Sigmoid colon (tissue), 7 donors: ENCODE results near the gene LCN2. TPM values are rescaled to one million over a fixed set of nuclear protein-coding genes. Genes with fewer than 3 reads are reported as not detected.
"Not testable (repeated sequence)": the region's sequence is repeated elsewhere in the genome, so short reads cannot be mapped to it uniquely, and the experiment has no call there.

Experiments
- DNase-seq: peaks from one replicate; pipeline ENCODE4 v3.0.0-alpha.2; 2019
- H3K27ac ChIP-seq, 4 donors: fragments of 200-600 bp; sonication (generic); one replicate each; pipeline ENCODE4 v1.5.1; 2016 to 2019; ENCODE audit warnings: mild to moderate bottlenecking in 1 of 4
- H3K27me3 ChIP-seq, 3 donors: fragments of 200-600 bp; sonication (generic); one replicate each; pipeline ENCODE4 v1.5.1; 2019; ENCODE audit warnings: mild to moderate bottlenecking in 1 of 3
- H3K36me3 ChIP-seq, 4 donors: fragments of 200-600 bp; sonication (generic); one replicate each; pipeline ENCODE4 v1.5.1; 2016 to 2019
- H3K4me1 ChIP-seq, 4 donors: fragments of 200-600 bp; sonication (generic); one replicate each; pipeline ENCODE4 v1.5.1; 2017 to 2019
- H3K4me3 ChIP-seq, 4 donors: fragments of 200-600 bp; sonication (generic); one replicate each; pipeline ENCODE4 v1.5.1; 2017 to 2019; ENCODE audit warnings: mild to moderate bottlenecking in 2 of 4, moderate library complexity in 1 of 4
- H3K9me3 ChIP-seq, 4 donors: fragments of 200-600 bp in 3 of 4; sonication (generic) in 3 of 4; one replicate each; pipeline versions ENCODE4 v1.5.1 to v1.6.1; 2013 to 2019
- EP300 ChIP-seq, 4 donors: sonication (generic); formaldehyde crosslinking; IDR thresholded peaks; one replicate each; pipeline ENCODE4 v1.6.1; 2017; ENCODE audit warnings: antibody characterized with exemption in 4 of 4
- POLR2A ChIP-seq, 2 donors: fragments of 450-650 bp; IDR thresholded peaks; one replicate each; pipeline ENCODE4 v1.6.1; 2016; ENCODE audit warnings: antibody characterized with exemption in 2 of 2, mild to moderate bottlenecking in 2 of 2, moderate library complexity in 2 of 2
- POLR2AphosphoS5 ChIP-seq, 4 donors: sonication (generic); formaldehyde crosslinking; IDR thresholded peaks; one replicate each; pipeline ENCODE4 v1.6.1; 2017; ENCODE audit warnings: antibody characterized with exemption in 4 of 4
- WGBS, 2 donors: extraction: QIAGEN DNeasy Blood & Tissue Kit; methylation state at CpG; one replicate each; pipeline ENCODE4 v1.1.7; 2013; 5-methylcytosine and 5-hydroxymethylcytosine counted together
- intact Hi-C: fragments of 100-400 bp; cut with DNase I; formaldehyde crosslinking; loops from one replicate; pipeline ENCODE4 v1.15.1; 2023
- polyA plus RNA-seq, 3 donors: library from polyadenylated mRNA; stranded (reverse); fragments of 200-250 nt; gene quantifications; one replicate each; pipeline ENCODE4 v1.2.3, GENCODE V29; 2013
- total RNA-seq, 4 donors: library from RNA; depleted of rRNA; stranded (reverse); fragments of >200 nt; gene quantifications; one replicate each; pipeline ENCODE4 v1.1.0, GENCODE V29; 2016
- TF ChIP-seq, protein P1 (sequence below), 4 experiments: fragments of 450-650 bp in 3 of 4; fragments of 200-600 bp in 1 of 4; IDR thresholded peaks; one replicate each; pipeline ENCODE4 v1.5.1; 2016 to 2019; ENCODE audit warnings: antibody characterized with exemption in 4 of 4, mild to moderate bottlenecking in 3 of 4, moderate library complexity in 2 of 4
- donor health status: healthy with polysubstance abuse.
- donor health status: Bipolar disorder and iron deficiency.
- donor health status: healthy.

Gene LCN2
- total and polyA plus RNA-seq, 7 donors = 9.6 to 1,818 (median 79.8) TPM; not detected in 4

DNA sequence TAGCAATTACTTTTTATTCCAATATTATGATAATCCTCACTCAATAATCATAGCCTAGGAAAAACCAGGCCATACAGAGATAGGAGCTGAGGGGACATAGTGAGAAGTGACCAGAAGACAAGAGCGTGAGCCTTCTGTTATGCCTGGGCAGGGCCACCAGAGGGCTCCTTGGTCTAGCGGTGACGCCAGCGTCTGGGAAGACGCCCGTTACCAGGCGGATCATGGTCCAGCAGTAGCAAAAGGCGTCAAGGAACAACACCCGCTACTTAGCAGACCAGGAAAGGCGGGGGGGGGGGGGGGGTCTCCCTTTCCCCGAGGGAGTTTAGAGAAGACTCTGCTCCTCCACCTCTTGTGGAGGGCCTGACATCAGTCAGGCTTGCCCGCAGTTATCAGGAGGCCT, 32.2 kb downstream of the LCN2 start:
- H3K4me3 ChIP-seq, H3K9me3 ChIP-seq, H3K27me3 ChIP-seq, intact Hi-C loops, H3K4me1 ChIP-seq: not testable (repeated sequence)
- peak; percentile 85 for DNase-seq
- TF ChIP-seq, protein P1, sequence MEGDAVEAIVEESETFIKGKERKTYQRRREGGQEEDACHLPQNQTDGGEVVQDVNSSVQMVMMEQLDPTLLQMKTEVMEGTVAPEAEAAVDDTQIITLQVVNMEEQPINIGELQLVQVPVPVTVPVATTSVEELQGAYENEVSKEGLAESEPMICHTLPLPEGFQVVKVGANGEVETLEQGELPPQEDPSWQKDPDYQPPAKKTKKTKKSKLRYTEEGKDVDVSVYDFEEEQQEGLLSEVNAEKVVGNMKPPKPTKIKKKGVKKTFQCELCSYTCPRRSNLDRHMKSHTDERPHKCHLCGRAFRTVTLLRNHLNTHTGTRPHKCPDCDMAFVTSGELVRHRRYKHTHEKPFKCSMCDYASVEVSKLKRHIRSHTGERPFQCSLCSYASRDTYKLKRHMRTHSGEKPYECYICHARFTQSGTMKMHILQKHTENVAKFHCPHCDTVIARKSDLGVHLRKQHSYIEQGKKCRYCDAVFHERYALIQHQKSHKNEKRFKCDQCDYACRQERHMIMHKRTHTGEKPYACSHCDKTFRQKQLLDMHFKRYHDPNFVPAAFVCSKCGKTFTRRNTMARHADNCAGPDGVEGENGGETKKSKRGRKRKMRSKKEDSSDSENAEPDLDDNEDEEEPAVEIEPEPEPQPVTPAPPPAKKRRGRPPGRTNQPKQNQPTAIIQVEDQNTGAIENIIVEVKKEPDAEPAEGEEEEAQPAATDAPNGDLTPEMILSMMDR (IDR thresholded peaks at IDR 0.05) = peak; percentile 9 to 54 (median 38)
- Histone ChIP-seq H3K27ac (peak overlapping the region in 1 of 4 donors; percentile 34), H3K36me3 (peaks cover 32 to 91% (median 58%) of the 10 kb centered on the region in 4 donors)
- 69 to 71% methylated on average over 12 of the region's 12 CpGs for WGBS, 2 donors

DNA sequence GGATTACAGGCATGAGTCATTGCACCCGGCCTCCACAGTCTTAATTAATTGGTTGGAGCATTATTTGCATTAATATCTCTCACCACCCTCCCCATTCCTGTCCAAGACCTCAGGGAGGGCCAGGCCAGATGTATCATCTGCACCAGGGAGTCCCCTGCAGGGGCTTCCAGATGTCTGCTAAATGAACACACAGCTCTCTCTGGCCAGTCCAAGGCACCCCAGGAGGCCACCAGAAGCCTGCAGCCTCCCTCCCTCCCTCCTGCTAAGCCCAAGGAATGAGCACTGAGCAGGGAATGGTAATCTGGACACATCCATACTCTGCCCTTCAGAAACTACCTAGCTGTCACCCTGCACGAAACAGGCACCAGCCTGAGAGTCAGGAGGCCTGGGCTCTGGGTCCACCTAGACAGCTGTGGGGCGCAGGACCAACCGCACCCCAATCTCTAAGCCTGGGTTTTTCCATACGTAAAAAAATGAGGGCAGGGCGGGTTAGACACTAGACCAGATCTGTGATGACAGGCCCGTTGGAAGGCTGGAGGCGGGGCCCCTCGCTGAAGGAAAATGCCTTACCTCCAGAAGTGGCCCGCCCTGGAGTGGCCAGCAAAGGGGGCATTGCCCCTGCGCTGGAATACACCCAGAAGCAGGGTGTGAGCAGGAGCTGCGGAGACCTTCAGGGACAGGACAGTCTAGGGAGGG, 33.8 kb downstream of the LCN2 start:
- TF ChIP-seq POLR2A (IDR thresholded peaks at IDR 0.05) (no peak), EP300 (IDR thresholded peaks at IDR 0.05) (no peak), POLR2AphosphoS5 (IDR thresholded peaks at IDR 0.05) (no peak)
- TF ChIP-seq, protein P1 (IDR thresholded peaks at IDR 0.05) = no peak
- peaks cover 0 to 3% (median under 1%) of the 10 kb centered on the region in 4 donors for H3K4me1 ChIP-seq
- 92 to 95% methylated on average over 12 of the region's 12 CpGs for WGBS, 2 donors
- no peak for DNase-seq
- H3K4me3 ChIP-seq = no peak overlapping the region
- H3K36me3 ChIP-seq = peaks cover 26 to 89% (median 50%) of the 10 kb centered on the region in 4 donors
- no peaks in the 10 kb centered on the region for H3K9me3 ChIP-seq
- H3K27ac ChIP-seq = no peak overlapping the region
- intact Hi-C loops = no loop called here
- no peaks in the 10 kb centered on the region for H3K27me3 ChIP-seq

DNA sequence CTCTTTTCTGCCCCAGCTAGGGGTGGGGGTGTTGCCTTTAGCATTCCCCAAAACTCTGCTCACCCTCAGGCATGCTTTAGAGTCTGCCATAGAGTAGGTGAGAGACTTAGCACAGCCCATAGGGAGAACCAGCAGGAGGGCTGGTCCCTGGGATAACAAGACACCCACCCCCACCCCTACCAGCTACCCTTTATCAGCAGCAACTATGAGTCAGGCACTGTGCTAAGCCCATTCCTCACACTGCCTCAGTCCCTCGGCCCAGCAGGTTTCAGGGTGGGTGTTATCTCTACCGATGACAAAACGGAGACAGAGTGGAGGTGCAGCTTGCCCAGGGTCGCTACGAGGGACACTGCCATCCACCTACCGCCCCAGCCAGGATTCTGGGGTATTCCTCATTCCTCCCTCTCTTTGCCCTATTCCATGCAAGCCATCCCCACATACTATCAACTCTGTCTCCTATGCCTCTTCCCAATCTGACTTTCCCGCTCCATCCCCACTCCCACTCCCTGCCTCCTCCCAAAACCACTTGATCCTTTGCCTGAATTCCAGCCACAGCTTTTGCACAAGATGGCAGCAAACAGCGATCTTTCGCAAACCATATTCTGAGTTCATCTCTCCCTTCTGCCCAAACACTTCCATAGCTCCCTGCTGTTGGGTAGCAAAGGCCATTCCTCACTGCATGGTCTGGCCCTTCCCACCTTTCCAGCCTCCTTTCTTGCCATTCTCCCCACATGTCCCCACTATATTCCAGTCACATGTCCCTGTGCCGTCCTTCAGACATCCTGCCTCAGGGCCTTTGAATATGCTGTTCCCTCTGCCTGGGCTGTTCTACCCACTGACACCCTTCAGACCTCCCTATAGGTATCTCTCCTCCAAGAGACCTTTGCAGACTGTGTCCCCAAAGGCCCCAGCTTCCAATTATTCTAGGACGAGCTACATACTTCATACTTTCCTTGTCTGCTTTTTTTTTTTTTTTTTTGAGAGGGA, 37.0 kb downstream of the LCN2 start:
- H3K4me1 ChIP-seq = peaks cover 0 to 17% (median 13%) of the 10 kb centered on the region in 4 donors
- no peak overlapping the region for H3K27ac ChIP-seq
- peaks cover 0 to 78% (median 30%) of the 10 kb centered on the region in 4 donors for H3K36me3 ChIP-seq
- intact Hi-C loops = no loop called here
- DNase-seq = no peak
- H3K9me3 ChIP-seq = no peaks in the 10 kb centered on the region
- 97% methylated on average over 11 of the region's 11 CpGs for WGBS, 2 donors
- TF ChIP-seq POLR2A (IDR thresholded peaks at IDR 0.05) (no peak), EP300 (IDR thresholded peaks at IDR 0.05) (no peak), POLR2AphosphoS5 (IDR thresholded peaks at IDR 0.05) (no peak)
- TF ChIP-seq, protein P1 (IDR thresholded peaks at IDR 0.05) = no peak
- H3K27me3 ChIP-seq = no peaks in the 10 kb centered on the region
- no peak overlapping the region for H3K4me3 ChIP-seq

DNA sequence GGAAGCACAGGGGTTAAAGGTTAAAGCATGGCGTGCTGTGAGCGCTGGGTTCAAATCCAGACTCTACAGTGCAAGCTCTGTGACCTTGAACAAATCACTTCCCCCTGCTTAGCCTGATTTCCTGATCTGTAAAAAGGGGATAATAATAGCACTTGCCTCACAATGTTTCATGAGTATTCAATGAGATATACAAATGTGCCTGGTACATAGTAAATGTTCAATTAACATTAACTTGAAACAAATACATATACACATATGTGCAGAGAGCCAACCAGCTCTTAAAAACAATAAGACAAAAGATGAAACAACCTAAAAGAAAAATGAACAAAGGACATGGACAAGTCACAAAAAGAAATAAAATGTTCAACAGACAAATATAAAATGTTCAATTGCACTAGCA, 38.1 kb downstream of the LCN2 start:
- Histone ChIP-seq H3K9me3 (no peaks in the 10 kb centered on the region), H3K27ac (no peak overlapping the region), H3K4me1 (peaks cover 0 to 25% (median 14%) of the 10 kb centered on the region in 4 donors), H3K27me3 (no peaks in the 10 kb centered on the region), H3K4me3 (no peak overlapping the region), H3K36me3 (peaks cover 0 to 75% (median 29%) of the 10 kb centered on the region in 4 donors)
- WGBS, 2 donors = 96 to 98% methylated on average over 2 of the region's 2 CpGs
- TF ChIP-seq, protein P1 (IDR thresholded peaks at IDR 0.05) = no peak
- no peak for TF ChIP-seq EP300 (IDR thresholded peaks at IDR 0.05)
- no peak for TF ChIP-seq POLR2AphosphoS5 (IDR thresholded peaks at IDR 0.05)
- no peak for TF ChIP-seq POLR2A (IDR thresholded peaks at IDR 0.05)
- intact Hi-C loops = no loop called here
- DNase-seq = no peak
